OCI-LY3 (cell line): ENCODE data around the gene TMPRSS12.

Experiments used
- CTCF ChIP-seq: fragments of 200-600, 300-600 bp; sonication (generic); IDR thresholded peaks from 2 replicates; pipeline ENCODE4 v1.5.1; 2014; ENCODE audit warnings: antibody characterized with exemption, low read length, low read depth
- EZH2phosphoT487 ChIP-seq: fragments of 200-600 bp; shearing (Covaris generic); IDR thresholded peaks from 2 replicates; pipeline ENCODE4 v1.6.1; 2018; ENCODE audit warnings: antibody characterized with exemption, mixed run types, low read depth

GRCh38 chr12:50888666-50889065 lies 45.9 kb downstream of the TMPRSS12 start:
- TF ChIP-seq CTCF (no peak), EZH2phosphoT487 (no peak)
